Epithelial cell of esophagus (primary cell): ENCODE measurements around the gene RALGPS1.

ENCODE experiments used
- DNase-seq: peaks from one replicate; pipeline ENCODE4 v3.0.0; 2010; ENCODE audit warnings: low read depth
- H3K4me3 ChIP-seq: 2 replicates; pipeline ENCODE4 v1.5.1; 2011; ENCODE audit warnings: mild to moderate bottlenecking, low read length, control low read depth
- TF ChIP-seq, protein P1 (sequence below): IDR thresholded peaks from 2 replicates; pipeline ENCODE4 v1.5.1; 2011; ENCODE audit warnings: low read depth, mild to moderate bottlenecking, low read length, control low read depth, inconsistent platforms; ENCODE audit not compliant: insufficient read depth; ENCODE audit errors: missing control alignments

Gene RALGPS1

DNA sequence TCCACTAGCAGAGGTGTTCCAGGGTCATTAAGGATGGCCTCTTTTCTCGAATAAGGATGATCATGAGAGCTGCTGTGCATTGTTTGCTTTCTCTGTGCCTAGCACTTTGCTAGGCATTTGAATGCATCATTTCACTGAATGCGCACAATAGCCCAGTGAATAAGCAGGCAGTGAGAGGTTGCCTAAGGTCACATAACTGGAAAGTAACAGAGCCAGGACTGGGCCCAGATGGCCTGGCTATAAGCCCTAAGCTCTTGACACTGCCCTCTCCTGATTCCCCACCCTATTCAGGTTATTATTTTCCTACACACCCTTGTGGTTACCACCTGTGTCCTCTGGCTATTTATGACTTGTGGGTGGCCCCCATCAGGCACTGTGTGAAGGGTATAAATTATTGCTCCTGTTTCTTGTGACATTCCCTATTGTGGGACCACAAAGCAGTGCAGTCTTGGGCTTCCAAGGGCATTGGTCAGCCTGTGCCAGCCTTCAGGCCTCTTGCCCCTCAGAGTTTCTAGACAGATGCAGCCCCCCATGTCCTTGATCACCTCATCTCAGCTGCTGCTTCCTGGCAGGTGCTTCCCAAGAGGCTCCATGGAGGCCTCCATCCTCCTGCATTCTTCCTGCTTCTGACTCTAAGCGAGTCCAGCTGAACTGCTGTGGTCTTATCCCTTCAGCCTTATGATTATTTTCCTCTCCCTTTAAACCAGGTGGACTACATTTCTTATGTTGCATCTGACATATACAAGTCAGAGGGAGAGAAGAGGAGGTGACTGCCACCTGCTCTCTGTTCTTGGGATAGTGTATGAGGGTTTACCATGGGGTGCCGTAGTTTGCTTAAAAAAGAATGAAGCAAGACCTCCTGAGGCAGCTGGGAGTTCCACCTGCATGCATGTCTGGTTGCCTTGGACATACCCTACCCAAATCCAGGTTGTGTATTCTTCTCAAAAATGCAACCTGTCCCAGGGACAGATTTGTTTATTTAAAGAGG lies 160.3 kb downstream of the RALGPS1 start:
- no peak for DNase-seq
- TF ChIP-seq, protein P1, sequence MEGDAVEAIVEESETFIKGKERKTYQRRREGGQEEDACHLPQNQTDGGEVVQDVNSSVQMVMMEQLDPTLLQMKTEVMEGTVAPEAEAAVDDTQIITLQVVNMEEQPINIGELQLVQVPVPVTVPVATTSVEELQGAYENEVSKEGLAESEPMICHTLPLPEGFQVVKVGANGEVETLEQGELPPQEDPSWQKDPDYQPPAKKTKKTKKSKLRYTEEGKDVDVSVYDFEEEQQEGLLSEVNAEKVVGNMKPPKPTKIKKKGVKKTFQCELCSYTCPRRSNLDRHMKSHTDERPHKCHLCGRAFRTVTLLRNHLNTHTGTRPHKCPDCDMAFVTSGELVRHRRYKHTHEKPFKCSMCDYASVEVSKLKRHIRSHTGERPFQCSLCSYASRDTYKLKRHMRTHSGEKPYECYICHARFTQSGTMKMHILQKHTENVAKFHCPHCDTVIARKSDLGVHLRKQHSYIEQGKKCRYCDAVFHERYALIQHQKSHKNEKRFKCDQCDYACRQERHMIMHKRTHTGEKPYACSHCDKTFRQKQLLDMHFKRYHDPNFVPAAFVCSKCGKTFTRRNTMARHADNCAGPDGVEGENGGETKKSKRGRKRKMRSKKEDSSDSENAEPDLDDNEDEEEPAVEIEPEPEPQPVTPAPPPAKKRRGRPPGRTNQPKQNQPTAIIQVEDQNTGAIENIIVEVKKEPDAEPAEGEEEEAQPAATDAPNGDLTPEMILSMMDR, result no peak
- no peak overlapping the region for H3K4me3 ChIP-seq

DNA sequence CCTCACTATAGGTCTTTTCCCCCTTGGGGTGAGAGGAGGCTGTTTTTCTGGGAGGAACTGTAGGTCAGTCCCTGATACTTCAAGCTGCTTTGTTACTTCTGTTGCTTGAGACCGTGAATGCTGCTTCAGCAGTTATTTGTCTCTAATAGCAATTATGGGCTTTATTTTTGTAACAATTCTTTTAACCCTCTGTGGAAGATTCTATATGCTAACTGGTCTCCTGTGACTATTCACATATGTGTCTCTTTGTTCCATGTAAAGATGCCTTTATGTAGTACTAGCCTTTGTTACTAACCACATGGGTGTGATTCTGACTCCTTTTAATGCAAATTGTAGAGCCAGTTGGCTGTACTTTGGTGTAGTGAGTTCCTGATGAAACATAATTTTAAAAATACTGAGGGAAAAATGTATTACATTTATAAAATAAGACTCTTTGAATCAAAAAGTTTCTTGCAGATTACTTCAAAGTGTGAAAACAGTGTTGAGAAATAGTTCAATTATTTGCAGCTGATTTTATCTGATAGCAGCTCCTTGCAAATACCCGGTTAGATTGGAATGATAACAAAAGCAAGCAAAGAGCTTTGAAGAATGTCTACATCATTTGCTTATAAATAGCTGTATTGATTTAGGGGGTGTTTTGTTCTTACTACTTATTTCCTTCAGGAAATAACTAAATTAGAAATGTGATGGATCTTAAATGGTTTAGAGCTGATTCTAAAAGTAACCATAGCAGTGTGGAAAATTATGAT lies 161.2 kb downstream of the RALGPS1 start:
- no peak overlapping the region for H3K4me3 ChIP-seq
- TF ChIP-seq, protein P1, result no peak
- DNase-seq, result no peak

DNA sequence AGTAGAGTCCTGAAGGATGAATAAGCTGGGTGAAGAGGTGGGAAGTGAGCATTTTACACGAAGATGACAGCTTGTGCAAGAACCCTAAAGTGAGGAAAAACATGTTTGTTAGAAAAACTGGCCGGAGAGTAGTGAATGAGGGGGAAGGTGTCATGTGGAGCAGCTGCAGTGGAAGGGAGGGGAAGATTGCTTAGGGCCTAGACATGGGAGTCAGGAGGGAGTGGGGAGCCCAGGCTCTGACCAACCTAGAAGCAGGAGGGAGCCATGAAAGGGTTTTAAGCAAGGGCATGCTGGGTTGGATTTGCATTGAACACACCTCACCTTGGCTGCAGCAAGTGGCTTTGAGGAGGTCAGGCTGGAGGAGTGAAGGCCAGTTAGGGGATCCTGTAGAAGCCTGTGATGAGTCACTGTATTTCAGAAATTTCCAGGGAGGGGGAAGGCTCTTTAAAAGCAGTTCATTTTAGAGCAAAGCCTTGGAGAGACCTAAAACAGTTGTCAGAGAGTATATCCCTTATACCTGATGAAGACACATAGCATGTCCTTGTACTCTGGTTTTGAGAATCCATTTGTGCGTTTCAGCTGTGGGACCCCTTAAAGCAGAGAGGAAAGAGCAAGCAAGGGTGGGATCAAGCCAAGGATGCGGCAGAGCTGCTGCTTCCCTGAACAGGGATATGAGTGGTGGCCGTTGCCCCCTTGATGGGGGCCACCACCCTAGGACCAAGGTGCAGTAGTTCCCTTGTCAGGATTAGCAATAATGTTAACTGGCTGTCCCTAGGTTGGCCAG lies 162.5 kb downstream of the RALGPS1 start:
- DNase-seq, result no peak
- TF ChIP-seq, protein P1, result no peak
- no peak overlapping the region for H3K4me3 ChIP-seq

DNA sequence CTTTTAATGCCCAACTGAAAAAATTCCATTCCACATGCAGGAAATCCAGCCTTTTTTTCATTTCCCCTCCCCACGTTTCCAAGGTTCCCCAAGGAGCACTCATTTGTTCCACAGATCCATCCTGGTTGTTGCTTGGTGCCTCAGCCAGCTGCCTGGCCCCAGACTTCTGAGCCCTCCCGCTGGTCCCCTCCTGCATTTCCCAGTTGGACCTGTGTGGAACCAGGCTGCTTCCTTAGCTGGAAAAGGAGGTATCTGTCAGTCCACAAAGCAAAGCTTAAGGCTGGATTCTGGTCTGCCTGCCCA lies 163.0 kb downstream of the RALGPS1 start:
- no peak for DNase-seq
- TF ChIP-seq, protein P1, result no peak
- H3K4me3 ChIP-seq, result no peak overlapping the region

DNA sequence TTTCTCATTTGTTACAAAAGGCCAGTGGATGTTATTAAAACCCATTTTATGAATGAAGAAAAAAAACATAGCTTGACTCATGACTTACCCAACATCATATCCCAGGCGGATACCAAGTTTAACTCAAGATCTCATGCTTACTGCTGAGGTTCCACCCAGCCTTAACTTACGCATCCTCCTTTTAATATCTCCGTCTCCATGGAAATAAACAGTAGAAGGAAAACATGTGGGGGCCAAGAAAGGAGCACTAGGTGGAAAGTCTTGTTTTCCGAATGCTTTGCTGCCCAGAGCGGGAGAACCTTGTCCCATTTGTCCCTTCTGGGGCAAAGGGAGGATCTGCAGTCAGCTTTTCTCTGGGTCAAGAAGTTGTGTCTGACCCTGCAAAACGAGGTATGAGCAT lies 163.8 kb downstream of the RALGPS1 start:
- DNase-seq, result no peak
- H3K4me3 ChIP-seq, result no peak overlapping the region
- TF ChIP-seq, protein P1, result no peak

DNA sequence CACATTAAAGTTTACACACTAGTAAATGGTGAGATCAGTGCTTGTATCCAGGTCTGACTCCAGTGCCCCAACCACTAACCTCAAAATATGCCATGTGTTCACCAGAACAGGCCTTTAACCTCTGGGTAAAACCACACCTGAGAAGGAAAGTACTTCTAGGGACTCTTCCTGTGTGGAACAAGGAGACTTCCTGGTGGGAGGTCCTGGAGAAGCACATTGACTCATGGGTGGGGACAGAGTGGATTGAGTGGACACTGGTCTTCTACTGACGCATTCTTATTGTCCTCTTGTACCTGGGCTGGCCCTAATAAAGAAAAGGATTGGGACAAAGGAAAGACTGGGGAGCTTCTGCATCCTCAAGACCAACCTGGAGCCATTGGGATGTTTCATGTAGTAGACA lies 164.4 kb downstream of the RALGPS1 start:
- H3K4me3 ChIP-seq, result no peak overlapping the region
- TF ChIP-seq, protein P1, result no peak
- DNase-seq, result no peak
